GM19438 (cell line): ENCODE data around the gene SLC33A1.

Source experiments
- ATAC-seq: cut with Tn5 transposase; IDR thresholded peaks from one replicate; pipeline ENCODE4 v1.9.1; 2021; ENCODE audit warnings: low read depth; ENCODE audit not compliant: unreplicated experiment

SLC33A1 gene

GRCh38 chr3:155804323-155804722, 49.9 kb downstream of the SLC33A1 start:
- no peak for ATAC-seq

DNA sequence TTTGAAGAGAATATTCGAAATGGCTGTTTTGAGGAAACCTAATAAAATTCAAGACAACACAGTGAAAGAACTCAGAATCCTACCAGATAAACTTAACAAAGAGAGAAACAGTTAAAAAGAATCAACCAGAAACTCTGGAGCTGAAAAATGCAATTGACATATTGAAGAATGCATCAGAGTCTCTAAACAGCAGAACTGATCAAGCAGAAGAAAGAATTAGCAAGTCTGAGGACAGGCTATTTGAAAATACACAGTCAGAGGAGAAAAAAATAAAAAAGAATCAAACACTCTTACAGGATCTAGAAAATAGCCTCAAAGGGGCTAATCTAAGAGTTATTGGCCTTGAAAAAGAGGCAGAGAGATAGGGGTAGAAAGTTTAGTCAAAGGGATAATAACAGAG, 61.7 kb downstream of the SLC33A1 start:
- ATAC-seq: no peak

DNA sequence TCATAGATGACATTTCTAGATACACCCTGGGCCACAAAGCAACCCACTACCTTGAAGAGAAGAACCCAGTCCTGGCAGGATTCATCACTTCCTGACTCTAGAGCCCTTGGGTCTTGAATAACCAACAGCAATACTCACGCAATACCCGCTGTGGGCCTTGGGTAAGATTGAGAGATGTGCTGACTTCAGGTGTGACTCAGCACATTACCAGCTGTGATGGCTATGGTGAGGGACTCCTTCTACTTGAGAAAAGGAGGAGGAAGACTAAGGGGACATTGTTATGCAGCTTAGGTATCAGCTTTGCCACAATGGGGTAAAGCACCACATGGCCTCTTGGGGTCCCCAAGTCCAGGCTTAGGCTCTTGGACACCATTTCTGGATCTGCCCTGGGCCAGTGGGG, 63.0 kb downstream of the SLC33A1 start:
- ATAC-seq: no peak

DNA sequence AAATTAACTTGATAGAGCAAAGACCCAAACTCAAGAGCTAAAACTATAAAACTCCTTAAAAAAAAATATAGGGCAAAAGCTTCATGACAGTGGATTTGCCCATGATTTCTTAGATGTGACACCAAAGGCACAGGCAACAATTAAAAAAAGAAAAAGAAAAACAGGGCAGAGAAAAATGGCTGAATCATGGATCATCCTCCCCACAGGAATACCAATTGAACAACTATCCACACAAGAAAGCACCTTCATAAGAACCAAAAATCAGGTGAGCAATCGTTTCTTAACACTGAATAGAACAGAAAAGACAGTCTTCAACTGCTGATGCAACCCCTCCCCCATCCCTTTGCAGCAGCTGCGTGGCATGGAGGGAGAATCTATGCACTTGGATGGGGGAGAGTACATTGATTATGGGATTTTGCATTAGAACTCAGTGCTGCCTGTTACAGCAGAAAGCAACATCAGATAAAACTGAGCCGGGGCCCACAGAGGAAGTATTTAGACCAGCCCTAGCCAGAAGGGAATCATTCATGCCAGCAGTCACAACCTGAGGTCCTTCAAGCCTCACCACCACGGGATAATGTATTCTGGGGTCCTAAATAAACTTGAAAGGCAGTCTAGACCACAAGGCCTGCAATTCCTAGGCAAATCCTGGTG, 63.8 kb downstream of the SLC33A1 start:
- ATAC-seq: no peak

GRCh38 chr3:155785662-155786295, 68.4 kb downstream of the SLC33A1 start:
- no peak for ATAC-seq

DNA sequence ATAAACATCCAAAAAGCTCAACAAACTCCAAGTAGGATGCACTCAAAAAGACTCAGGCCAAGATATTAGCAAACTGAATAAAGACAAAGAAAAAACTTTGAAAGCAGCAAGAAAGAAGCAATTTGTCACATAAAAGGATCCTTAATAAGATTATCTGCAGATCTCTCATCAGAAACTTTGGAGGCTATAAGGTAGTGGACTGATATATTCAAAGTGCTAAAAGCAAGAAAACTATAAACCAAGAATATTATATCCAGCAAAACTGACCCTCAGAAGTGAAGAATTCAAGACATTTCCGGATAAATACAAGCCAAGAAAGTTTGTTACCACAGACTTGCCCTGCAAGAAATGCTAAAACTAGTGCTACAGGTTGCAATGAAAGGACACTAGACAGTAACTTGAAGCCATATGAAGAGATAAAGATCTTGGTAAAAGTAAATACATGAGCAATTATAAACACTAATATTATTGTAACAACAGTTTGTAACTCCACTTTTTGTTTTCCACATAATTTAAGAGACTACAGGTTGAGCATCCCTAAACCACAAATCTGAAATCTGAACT, 71.8 kb downstream of the SLC33A1 start:
- no peak for ATAC-seq

GRCh38 chr3:155780291-155780690, 73.9 kb downstream of the SLC33A1 start:
- ATAC-seq: no peak

- no peak for ATAC-seq
Measured at GRCh38 chr3:155778462-155778861, 75.8 kb downstream of the SLC33A1 start.

- no peak for ATAC-seq
Measured at GRCh38 chr3:155772801-155773200, 81.4 kb downstream of the SLC33A1 start.

DNA sequence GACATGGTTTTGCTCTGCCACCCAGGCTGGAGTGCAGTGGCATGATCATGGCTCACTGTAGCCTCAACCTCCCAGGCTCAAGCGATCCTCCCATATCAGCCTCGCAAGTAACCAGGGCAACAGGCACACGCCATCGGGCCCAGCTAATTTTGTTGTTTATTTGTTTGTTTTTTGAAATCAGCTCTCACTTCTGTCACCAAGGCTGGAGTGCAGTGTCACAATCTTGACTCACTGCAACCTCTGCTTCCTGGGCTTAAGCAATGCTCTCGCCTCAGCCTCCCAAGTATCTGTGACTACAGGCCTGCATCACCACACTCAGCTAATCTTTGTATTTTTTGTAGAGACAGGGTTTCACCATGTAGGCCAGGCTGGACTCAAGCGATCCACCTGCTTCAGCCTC, 83.1 kb downstream of the SLC33A1 start:
- no peak for ATAC-seq
